CD4-positive, CD25-positive, alpha-beta regulatory T cell (primary cell): ENCODE results near the gene IGDCC3. TPM values are rescaled to one million over a fixed set of nuclear protein-coding genes. Genes with fewer than 3 reads are reported as not detected.

ENCODE experiments used
- ATAC-seq, 2 donors: fragments of 150-1000 bp; cut with Tn5 transposase; one replicate each; pipeline ENCODE4 v1.10.0; 2021; ENCODE audit warnings: low read depth in 2 of 2, moderate number of reproducible peaks in 2 of 2, moderate library complexity in 1 of 2
- DNase-seq, 3 donors: peaks; one replicate each; pipeline versions ENCODE4 v3.0.0 to v3.0.0-alpha.2; 2012 to 2022; ENCODE audit warnings: mixed read lengths in 1 of 3
- H3K27ac ChIP-seq: one replicate; pipeline ENCODE4 v1.7.0; 2013; ENCODE audit warnings: mild to moderate bottlenecking, low read length; ENCODE audit not compliant: insufficient read depth, poor library complexity, severe bottlenecking
- H3K27me3 ChIP-seq: one replicate; pipeline ENCODE4 v1.7.0; 2013; ENCODE audit warnings: low read length; ENCODE audit not compliant: control insufficient read depth, insufficient read depth
- H3K36me3 ChIP-seq: one replicate; pipeline ENCODE4 v1.7.0; 2013; ENCODE audit warnings: mild to moderate bottlenecking, low read length, moderate library complexity; ENCODE audit not compliant: control insufficient read depth, insufficient read depth
- H3K4me1 ChIP-seq: 2 replicates; pipeline ENCODE4 v1.7.0; 2013; ENCODE audit warnings: mild to moderate bottlenecking, low read length; ENCODE audit not compliant: insufficient read depth, control insufficient read depth, poor library complexity, severe bottlenecking
- H3K4me3 ChIP-seq: one replicate; pipeline ENCODE4 v1.7.0; 2013; ENCODE audit warnings: low read depth, mild to moderate bottlenecking, low read length, moderate library complexity
- H3K9me3 ChIP-seq, 2 experiments: 1 replicate in 1 of 2; 2 replicates in 1 of 2; pipeline ENCODE4 v1.7.0; 2013; ENCODE audit warnings: low read length in 2 of 2, mild to moderate bottlenecking in 1 of 2, moderate library complexity in 1 of 2; ENCODE audit not compliant: control insufficient read depth in 2 of 2
- H3K27ac Mint-ChIP-seq, 3 donors: one replicate each; pipeline ENCODE4 v1.8.0; 2020 to 2022; ENCODE audit warnings: mild to moderate bottlenecking in 3 of 3, mixed read lengths in 3 of 3, moderate library complexity in 2 of 3
- H3K27me3 Mint-ChIP-seq: one replicate; pipeline ENCODE4 v1.8.0; 2022; ENCODE audit warnings: mild to moderate bottlenecking, mixed read lengths
- H3K36me3 Mint-ChIP-seq: one replicate; pipeline ENCODE4 v1.8.0; 2020; ENCODE audit warnings: mixed read lengths
- H3K4me1 Mint-ChIP-seq, 4 donors: one replicate each; pipeline ENCODE4 v1.8.0; 2020 to 2022; ENCODE audit warnings: mixed read lengths in 4 of 4, mild to moderate bottlenecking in 1 of 4
- H3K4me3 Mint-ChIP-seq, 4 donors: one replicate each; pipeline ENCODE4 v1.8.0; 2020 to 2022; ENCODE audit warnings: mild to moderate bottlenecking in 4 of 4, mixed read lengths in 4 of 4, moderate library complexity in 3 of 4
- H3K9me3 Mint-ChIP-seq, 7 donors: one replicate each; pipeline ENCODE4 v1.8.0; 2020 to 2022; ENCODE audit warnings: mixed read lengths in 7 of 7, mild to moderate bottlenecking in 3 of 7, moderate library complexity in 2 of 7
- polyA plus RNA-seq, 4 donors: library from polyadenylated mRNA; unstranded; fragments of 300-500 nt; fragmentation: Illumina TruSeq; gene quantifications; one replicate each; pipeline ENCODE4 v1.2.3, GENCODE V29; 2021
- total RNA-seq: library from RNA; stranded (reverse); gene quantifications from one replicate; pipeline ENCODE4 v1.2.3, GENCODE V29; 2022

The IGDCC3 gene
- total and polyA plus RNA-seq, 5 donors from 2014 or later, result not detected

DNA sequence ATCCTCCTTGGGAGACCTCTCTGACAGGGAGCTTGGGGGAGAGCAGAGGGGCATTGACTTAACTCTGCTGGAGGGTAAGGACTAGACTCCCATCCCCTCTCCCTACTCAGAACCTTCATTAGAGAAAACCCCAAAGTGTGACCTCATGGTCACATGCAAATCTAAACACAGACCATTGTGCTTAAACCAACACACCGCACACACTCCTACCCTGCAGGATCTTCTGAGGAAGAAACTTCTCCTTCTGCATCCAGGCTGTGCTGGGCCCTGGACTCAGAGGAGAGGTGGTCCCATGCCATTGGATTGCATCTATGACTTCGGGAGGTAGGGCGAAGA, 90.3 kb downstream of the IGDCC3 start:
- peaks cover 24% of the 10 kb centered on the region for H3K4me1 ChIP-seq
- H3K27me3 ChIP-seq, result no peaks in the 10 kb centered on the region
- peak overlapping the region; percentile 81 to 94 (median 93) for H3K27ac Mint-ChIP-seq
- DNase-seq, result no peak
- peak overlapping the region; percentile 78 for H3K27ac ChIP-seq
- peaks cover 0 to 2% (median 0%) of the 10 kb centered on the region in 7 donors for H3K9me3 Mint-ChIP-seq
- H3K9me3 ChIP-seq, result no peaks in the 10 kb centered on the region
- H3K4me3 ChIP-seq, result peak overlapping the region; percentile 76
- H3K4me3 Mint-ChIP-seq, result peak overlapping the region; percentile 88 to 96 (median 91)
- peaks cover 15 to 45% (median 24%) of the 10 kb centered on the region in 4 donors for H3K4me1 Mint-ChIP-seq
- peaks cover 6% of the 10 kb centered on the region for H3K36me3 Mint-ChIP-seq
- no peaks in the 10 kb centered on the region for H3K27me3 Mint-ChIP-seq
- no peaks in the 10 kb centered on the region for H3K36me3 ChIP-seq
- no peak for ATAC-seq

DNA sequence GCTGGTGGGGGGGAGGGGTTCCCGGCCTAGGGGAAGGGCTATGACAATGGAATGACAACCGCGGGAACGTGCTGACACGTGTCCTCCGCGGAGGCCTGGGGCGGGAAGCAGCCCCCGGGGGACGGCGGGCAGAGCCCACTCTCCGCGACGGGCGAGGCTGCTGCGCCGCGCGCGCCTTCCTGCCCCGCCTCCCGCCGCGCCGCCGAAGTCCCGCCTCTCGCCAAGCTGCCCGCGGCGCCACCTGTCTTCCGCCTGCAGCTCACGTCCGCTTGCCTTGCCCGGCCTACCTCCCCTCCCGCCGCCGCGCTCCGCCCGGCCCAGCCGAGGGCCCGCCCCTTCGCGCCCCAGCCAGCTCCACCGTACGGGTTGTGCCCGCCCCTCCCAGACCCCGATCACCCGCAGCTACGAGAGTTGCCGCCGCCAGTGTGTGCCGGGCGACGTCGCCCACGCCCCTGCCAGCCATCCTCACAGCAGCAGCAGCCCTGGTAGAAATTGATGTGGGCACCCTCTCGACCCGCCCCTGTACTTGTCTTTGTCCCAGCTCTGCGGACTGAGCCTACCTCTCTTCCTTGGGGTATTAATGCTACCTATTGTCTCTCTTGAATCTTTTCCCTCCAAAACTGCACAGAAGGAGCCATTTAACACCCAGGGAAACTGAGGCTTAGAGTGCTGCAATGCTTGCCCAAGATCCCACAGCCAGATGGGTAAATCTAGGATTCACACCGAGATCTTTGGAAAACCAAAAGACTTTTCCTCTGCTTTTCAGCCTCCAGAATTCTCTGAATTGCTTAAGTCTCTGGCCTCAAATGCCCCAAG, 90.9 kb downstream of the IGDCC3 start, which contains the start of gene PARP16:
Gene PARP16 (minus strand): TSS at position 180 of the 816 bp plus-strand sequence. CDS start 457 bp downstream, outside the sequence.
- no peaks in the 10 kb centered on the region for H3K36me3 ChIP-seq
- peaks cover 15 to 50% (median 26%) of the 10 kb centered on the region in 4 donors for H3K4me1 Mint-ChIP-seq
- ATAC-seq (peak; percentile 95), DNase-seq (peak; percentile 89 to 95 (median 92))
- no peaks in the 10 kb centered on the region for H3K9me3 ChIP-seq
- peak within 1 kb of the TSS; percentile 78 for H3K27ac ChIP-seq
- peaks cover 24% of the 10 kb centered on the region for H3K4me1 ChIP-seq
- H3K27me3 ChIP-seq, result no peaks in the 10 kb centered on the region
- peak within 1 kb of the TSS; percentile 80 for H3K4me3 ChIP-seq
- peaks cover 0 to 2% (median 0%) of the 10 kb centered on the region in 7 donors for H3K9me3 Mint-ChIP-seq
- peak within 1 kb of the TSS; percentile 81 to 94 (median 93) for H3K27ac Mint-ChIP-seq
- H3K27me3 Mint-ChIP-seq, result no peaks in the 10 kb centered on the region
- peak within 1 kb of the TSS; percentile 88 to 96 (median 91) for H3K4me3 Mint-ChIP-seq
- peaks cover 11% of the 10 kb centered on the region for H3K36me3 Mint-ChIP-seq

DNA sequence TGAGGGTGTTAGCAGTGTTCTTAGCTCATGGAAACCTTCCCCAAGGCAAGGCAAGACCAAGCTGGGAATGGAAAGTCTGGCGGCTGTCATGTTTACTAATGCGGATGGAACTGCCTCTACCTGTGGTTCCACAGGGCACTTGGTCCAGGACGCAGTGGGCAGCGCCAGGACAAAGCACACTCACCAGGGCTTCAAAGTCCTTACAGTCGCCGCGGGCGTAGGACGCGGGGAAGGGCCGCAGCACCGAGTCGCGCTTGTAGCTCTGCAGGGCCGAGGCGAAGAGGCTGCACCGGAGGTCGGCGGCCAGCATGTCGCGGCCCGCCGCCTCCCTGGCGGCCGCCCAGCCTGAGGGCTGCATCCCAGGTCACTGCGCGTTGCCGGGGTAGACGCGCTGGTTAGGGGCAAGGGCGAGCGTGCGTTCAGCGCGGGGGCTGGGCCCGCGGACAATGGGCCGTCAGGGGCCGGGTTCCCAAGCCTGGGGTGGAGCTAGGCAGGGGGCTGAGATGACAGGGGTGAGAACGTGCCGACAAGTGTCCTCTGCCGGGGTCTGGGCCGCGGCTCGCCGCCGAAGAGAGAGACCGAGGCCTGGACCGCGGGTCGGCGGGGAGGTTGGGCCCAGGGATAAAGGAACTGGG, 91.6 kb downstream of the IGDCC3 start:
- peak overlapping the region; percentile 78 for H3K27ac ChIP-seq
- Mint-ChIP-seq H3K4me1 (peaks cover 15 to 53% (median 26%) of the 10 kb centered on the region in 4 donors), H3K4me3 (peak overlapping the region; percentile 88 to 96 (median 91)), H3K27ac (peak overlapping the region; percentile 48 to 94 (median 93)), H3K27me3 (no peaks in the 10 kb centered on the region), H3K9me3 (peaks cover 0 to 2% (median 0%) of the 10 kb centered on the region in 7 donors), H3K36me3 (peaks cover 11% of the 10 kb centered on the region)
- peaks cover 24% of the 10 kb centered on the region for H3K4me1 ChIP-seq
- no peaks in the 10 kb centered on the region for H3K27me3 ChIP-seq
- H3K9me3 ChIP-seq, result no peaks in the 10 kb centered on the region
- no peaks in the 10 kb centered on the region for H3K36me3 ChIP-seq
- ATAC-seq (peak; percentile 6 to 10), DNase-seq (peak in 1 of 3 donors; percentile 50)
- peak overlapping the region; percentile 80 for H3K4me3 ChIP-seq

DNA sequence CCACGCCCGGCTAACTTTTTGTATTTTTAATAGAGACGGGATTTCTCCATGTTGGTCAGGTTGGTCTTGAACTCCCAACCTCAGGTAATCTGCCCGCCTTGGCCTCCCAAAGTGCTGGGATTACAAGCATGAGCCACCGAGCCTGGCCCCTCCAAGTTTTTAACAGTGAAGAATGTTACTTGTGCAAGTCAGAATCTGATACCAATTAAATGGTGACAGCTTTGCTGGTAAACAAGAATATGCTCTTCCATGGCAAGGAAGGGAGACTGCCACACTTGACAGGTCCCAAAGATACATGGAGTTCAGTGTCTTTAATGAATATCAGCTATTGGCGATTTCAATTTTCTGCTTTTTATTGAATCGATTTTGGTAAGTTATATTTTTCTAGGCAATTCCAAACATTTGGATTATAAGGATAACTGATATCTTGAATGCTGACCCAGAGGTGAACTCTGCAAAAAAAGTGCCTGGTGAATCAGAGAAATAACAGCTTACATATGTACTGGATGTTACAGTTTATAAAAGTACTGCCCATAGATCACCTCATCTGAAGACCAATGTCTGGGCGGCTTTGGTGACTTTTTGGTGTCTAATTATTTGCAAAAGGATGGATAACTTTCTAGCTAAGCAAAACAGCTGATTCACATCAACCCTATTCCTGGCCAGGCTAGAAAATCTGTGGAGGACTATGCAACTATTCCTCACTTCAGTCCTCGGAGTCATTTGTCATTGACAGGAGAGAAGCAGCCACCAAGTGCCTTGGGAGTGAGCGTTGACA, 92.3 kb downstream of the IGDCC3 start:
- Mint-ChIP-seq H3K36me3 (peaks cover 11% of the 10 kb centered on the region), H3K9me3 (peaks cover 0 to 2% (median 0%) of the 10 kb centered on the region in 7 donors), H3K4me3 (peak overlapping the region; percentile 88 to 96 (median 91)), H3K27ac (peak overlapping the region; percentile 89 to 94 (median 93)), H3K4me1 (peaks cover 15 to 56% (median 27%) of the 10 kb centered on the region in 4 donors), H3K27me3 (no peaks in the 10 kb centered on the region)
- ATAC-seq (no peak), DNase-seq (no peak)
- H3K9me3 ChIP-seq, result no peaks in the 10 kb centered on the region
- peaks cover 24% of the 10 kb centered on the region for H3K4me1 ChIP-seq
- peak overlapping the region; percentile 78 for H3K27ac ChIP-seq
- H3K36me3 ChIP-seq, result no peaks in the 10 kb centered on the region
- no peaks in the 10 kb centered on the region for H3K27me3 ChIP-seq
- H3K4me3 ChIP-seq, result peak overlapping the region; percentile 80

DNA sequence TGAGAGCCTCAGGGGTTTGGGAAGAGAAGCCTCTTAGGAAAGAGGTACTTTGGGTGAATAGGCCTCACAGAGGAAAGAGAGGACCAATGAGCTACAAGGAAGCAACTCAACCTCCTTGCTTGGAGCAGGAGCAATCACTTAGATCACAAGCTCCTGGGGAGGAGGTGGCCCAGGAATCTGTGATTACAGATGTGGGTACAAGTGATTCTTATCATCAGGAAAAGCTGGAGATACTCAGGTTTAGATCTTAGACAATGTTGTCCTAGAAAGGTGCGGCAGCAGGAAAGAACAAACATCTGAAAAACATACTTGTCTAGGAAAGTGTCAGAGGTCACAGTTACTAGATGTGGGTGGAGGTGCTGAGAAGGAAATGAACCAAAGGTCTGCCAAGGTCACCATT, 99.3 kb downstream of the IGDCC3 start:
- ATAC-seq (no peak), DNase-seq (no peak)
- Histone ChIP-seq H3K36me3 (peaks cover 3% of the 10 kb centered on the region), H3K27ac (no peak overlapping the region), H3K4me1 (no peaks in the 10 kb centered on the region), H3K9me3 (no peaks in the 10 kb centered on the region), H3K4me3 (no peak overlapping the region), H3K27me3 (no peaks in the 10 kb centered on the region)
- Mint-ChIP-seq H3K27ac (peak overlapping the region in 1 of 3 donors; percentile 70), H3K4me3 (no peak overlapping the region), H3K9me3 (peaks cover 0 to 1% (median 0%) of the 10 kb centered on the region in 7 donors), H3K36me3 (peaks cover 26% of the 10 kb centered on the region), H3K4me1 (peaks cover 7 to 59% (median 24%) of the 10 kb centered on the region in 4 donors), H3K27me3 (no peaks in the 10 kb centered on the region)

Other genes starting within 250 kb of the IGDCC3 start
- gene PDCD7, start 244.2 kb downstream of the IGDCC3 start, total RNA-seq, result 37.6 TPM
- 10 to 100 TPM; 12.3 to 19.0 (median 13.5) TPM for gene PDCD7, start 244.2 kb downstream of the IGDCC3 start, polyA plus RNA-seq
- gene CLPX, start 192.7 kb downstream of the IGDCC3 start, total RNA-seq, result 39.8 TPM
- gene CLPX, start 192.7 kb downstream of the IGDCC3 start, polyA plus RNA-seq, result 10 to 100 TPM; 31.2 to 37.5 (median 35.7) TPM
- gene CILP, start 166.5 kb downstream of the IGDCC3 start, total RNA-seq, result 0.52 TPM
- gene CILP, start 166.5 kb downstream of the IGDCC3 start, polyA plus RNA-seq, result not detected
- 14.9 TPM for gene PARP16, start 91.1 kb downstream of the IGDCC3 start, total RNA-seq
- 10 to 100 TPM; 20.4 to 25.9 (median 22.3) TPM for gene PARP16, start 91.1 kb downstream of the IGDCC3 start, polyA plus RNA-seq
- gene RNU5A-1, start 82.0 kb downstream of the IGDCC3 start, total RNA-seq, result not detected
- not detected for gene RNU5A-1, start 82.0 kb downstream of the IGDCC3 start, polyA plus RNA-seq
- gene RNU5B-1, start 73.3 kb downstream of the IGDCC3 start, total RNA-seq, result not detected
- not detected for gene RNU5B-1, start 73.3 kb downstream of the IGDCC3 start, polyA plus RNA-seq
- gene IGDCC4, start 44.9 kb upstream of the IGDCC3 start, total RNA-seq, result 0.10 TPM
- gene IGDCC4, start 44.9 kb upstream of the IGDCC3 start, polyA plus RNA-seq, result under 1 TPM in 1 of 4 donors, not detected in 3; 0.26 TPM
- 43.1 TPM for gene DPP8, start 139.7 kb upstream of the IGDCC3 start, total RNA-seq
- 10 to 100 TPM; 43.2 to 52.4 (median 45.7) TPM for gene DPP8, start 139.7 kb upstream of the IGDCC3 start, polyA plus RNA-seq
- 16.5 TPM for gene HACD3, start 152.5 kb upstream of the IGDCC3 start, total RNA-seq
- 10 to 100 TPM; 32.7 to 43.8 (median 36.7) TPM for gene HACD3, start 152.5 kb upstream of the IGDCC3 start, polyA plus RNA-seq
- gene INTS14, start 233.1 kb upstream of the IGDCC3 start, total RNA-seq, result 22.7 TPM
- 10 to 100 TPM; 28.2 to 40.6 (median 33.2) TPM for gene INTS14, start 233.1 kb upstream of the IGDCC3 start, polyA plus RNA-seq
- gene SLC24A1, start 243.9 kb upstream of the IGDCC3 start, total RNA-seq, result 5.2 TPM
- gene SLC24A1, start 243.9 kb upstream of the IGDCC3 start, polyA plus RNA-seq, result 1 to 10 TPM; 1.5 to 3.8 (median 2.0) TPM